Karpas-422 (cell line): ENCODE measurements around the gene ZNF234. TPM values are rescaled to one million over a fixed set of nuclear protein-coding genes. Genes with fewer than 3 reads are reported as not detected.
A peak's percentile ranks its signal among the peaks of the same experiment; 100 is the strongest.
"Not testable (repeated sequence)": the region's sequence is repeated elsewhere in the genome, so short reads cannot be mapped to it uniquely, and the experiment has no call there.

Experiments
- DNase-seq: peaks from one replicate; pipeline ENCODE4 v3.0.0-alpha.2; 2015
- H2AFZ ChIP-seq: fragments of 200-600 bp; sonication (generic); 2 replicates; pipeline ENCODE4 v1.6.1; 2014; ENCODE audit warnings: antibody characterized with exemption, low read length, mixed read lengths
- H3K27ac ChIP-seq: fragments of 200-600 bp; sonication (generic); 2 replicates; pipeline ENCODE4 v1.5.1; 2014; ENCODE audit warnings: mild to moderate bottlenecking, low read length, moderate library complexity
- H3K27me3 ChIP-seq: fragments of 200-600 bp; sonication (generic); 2 replicates; pipeline ENCODE4 v1.6.1; 2014; ENCODE audit warnings: low read length, mixed read lengths
- H3K36me3 ChIP-seq: fragments of 200-600 bp; sonication (generic); 2 replicates; pipeline ENCODE4 v1.6.1; 2014; ENCODE audit warnings: low read length, mixed read lengths; ENCODE audit not compliant: insufficient read depth
- H3K4me1 ChIP-seq: fragments of 200-600 bp; sonication (generic); 2 replicates; pipeline ENCODE4 v1.6.1; 2014; ENCODE audit warnings: mild to moderate bottlenecking, low read length, mixed read lengths
- H3K4me2 ChIP-seq: fragments of 200-600 bp; sonication (generic); 2 replicates; pipeline ENCODE4 v1.6.1; 2014; ENCODE audit warnings: low read length, low read depth, mild to moderate bottlenecking; ENCODE audit not compliant: poor library complexity, severe bottlenecking
- H3K4me3 ChIP-seq: fragments of 200-600 bp; sonication (generic); 2 replicates; pipeline ENCODE4 v1.5.1; 2014; ENCODE audit warnings: mild to moderate bottlenecking, antibody characterized with exemption, low read length, mixed read lengths
- H3K79me2 ChIP-seq: fragments of 200-600 bp; sonication (generic); 2 replicates; pipeline ENCODE4 v1.6.1; 2014; ENCODE audit warnings: mild to moderate bottlenecking, low read length, mixed read lengths
- H3K9ac ChIP-seq: fragments of 200-600 bp; sonication (generic); 2 replicates; pipeline ENCODE4 v1.6.0; 2014; ENCODE audit warnings: low read length
- H3K9me2 ChIP-seq: fragments of 200-600 bp; sonication (generic), shearing (Covaris generic); replicated peaks from 2 replicates; pipeline ENCODE4 v1.6.0; 2014; ENCODE audit warnings: mild to moderate bottlenecking, low read length, moderate library complexity; ENCODE audit not compliant: insufficient read depth
- H3K9me3 ChIP-seq: fragments of 300-700, 200-600 bp; sonication (generic); 2 replicates; pipeline ENCODE4 v1.6.1; 2014; ENCODE audit warnings: low read length, mixed read lengths
- H4K20me1 ChIP-seq: fragments of 200-600 bp; sonication (generic); 2 replicates; pipeline ENCODE4 v1.6.1; 2014; ENCODE audit warnings: mild to moderate bottlenecking, antibody characterized with exemption, low read length, low read depth; ENCODE audit not compliant: insufficient read depth
- total RNA-seq: library from RNA; depleted of rRNA; stranded (reverse); fragments of >200 nt; shearing (Covaris generic); gene quantifications from 2 replicates; pipeline ENCODE4 v1.2.3, GENCODE V29; 2014; ENCODE audit warnings: low replicate concordance

Gene ZNF234
- total RNA-seq, 1 experiment from 2014 or later: 3.0 TPM

DNA sequence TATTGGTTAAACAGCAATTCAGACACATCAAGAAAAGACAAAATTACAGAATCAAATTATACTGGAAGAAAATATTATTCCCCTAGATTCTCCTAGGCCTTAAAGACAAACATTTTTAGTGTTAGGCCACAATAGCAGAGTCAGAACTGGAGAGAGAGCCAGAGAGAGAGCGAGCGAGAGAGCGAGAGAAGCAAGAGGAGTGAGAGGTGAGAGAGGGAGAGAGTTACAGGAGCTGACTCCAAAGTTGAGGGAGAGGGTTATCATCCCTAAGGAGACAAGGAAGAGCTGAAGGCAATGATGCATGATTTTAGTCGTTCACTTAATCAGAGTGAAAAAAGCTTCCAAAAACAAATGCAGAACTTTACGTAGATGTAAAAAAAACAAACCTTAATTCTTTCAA is 50.8 kb downstream of the ZNF234 start:
- no peaks in the 10 kb centered on the region for H3K27me3 ChIP-seq
- no peaks in the 10 kb centered on the region for H3K4me1 ChIP-seq
- no peaks in the 10 kb centered on the region for H3K36me3 ChIP-seq
- no peak overlapping the region for H3K4me2 ChIP-seq
- no peak overlapping the region for H2AFZ ChIP-seq
- no peaks in the 10 kb centered on the region for H3K79me2 ChIP-seq
- no peak for DNase-seq
- H3K9ac ChIP-seq: no peak overlapping the region
- H3K4me3 ChIP-seq: no peak overlapping the region
- H4K20me1 ChIP-seq: no peaks in the 10 kb centered on the region
- H3K9me3 ChIP-seq: 0 out of 2 replicates have a peak, but pooled peaks cover 3% of the 10 kb centered on the region
- no peaks in the 10 kb centered on the region for H3K9me2 ChIP-seq
- no peak overlapping the region for H3K27ac ChIP-seq

DNA sequence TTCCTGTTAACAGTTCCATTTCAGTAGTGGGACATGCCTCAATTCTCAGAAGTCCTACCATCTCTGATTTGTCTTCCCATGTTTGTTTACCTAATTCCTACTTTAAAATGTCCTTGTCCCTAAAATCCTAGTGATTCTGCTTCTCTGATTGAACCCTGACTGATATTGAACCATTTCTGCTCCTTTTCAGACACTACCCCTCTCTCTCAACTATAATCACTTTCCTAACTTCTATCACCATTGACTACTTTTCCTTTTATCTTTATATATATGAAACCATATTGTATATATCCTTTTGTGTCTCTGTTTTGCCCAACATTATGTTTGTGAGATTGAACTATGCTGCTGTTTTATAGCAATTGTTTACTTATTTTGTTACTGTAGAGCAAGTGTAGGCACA is 55.4 kb downstream of the ZNF234 start:
- Histone ChIP-seq H3K36me3 (no peaks in the 10 kb centered on the region), H3K27ac (no peak overlapping the region), H3K27me3 (no peaks in the 10 kb centered on the region), H3K9ac (no peak overlapping the region), H3K4me1 (no peaks in the 10 kb centered on the region), H2AFZ (no peak overlapping the region), H3K4me3 (no peak overlapping the region), H4K20me1 (no peaks in the 10 kb centered on the region), H3K9me2 (no peaks in the 10 kb centered on the region), H3K4me2 (no peak overlapping the region), H3K9me3 (peaks cover 3% of the 10 kb centered on the region; the same call in 1 of the 2 replicates), H3K79me2 (no peaks in the 10 kb centered on the region)
- no peak for DNase-seq

- DNase-seq: no peak
- peaks cover 4% of the 10 kb centered on the region; the same call in 1 of the 2 replicates for H3K9me3 ChIP-seq
- no peaks in the 10 kb centered on the region for H3K9me2 ChIP-seq
- H3K4me1 ChIP-seq: no peaks in the 10 kb centered on the region
- H3K36me3 ChIP-seq: no peaks in the 10 kb centered on the region
- no peak overlapping the region for H2AFZ ChIP-seq
- H3K27me3 ChIP-seq: no peaks in the 10 kb centered on the region
- H3K9ac ChIP-seq: no peak overlapping the region
- H3K27ac ChIP-seq: no peak overlapping the region
- H3K4me3 ChIP-seq: no peak overlapping the region
- no peaks in the 10 kb centered on the region for H4K20me1 ChIP-seq
- H3K79me2 ChIP-seq: no peaks in the 10 kb centered on the region
- no peak overlapping the region for H3K4me2 ChIP-seq
Measured at GRCh38 chr19:44202470-44202869, 61.1 kb downstream of the ZNF234 start.

GRCh38 chr19:44202974-44203373 is 61.6 kb downstream of the ZNF234 start:
- no peak overlapping the region for H3K4me3 ChIP-seq
- H3K9me2 ChIP-seq: no peaks in the 10 kb centered on the region
- DNase-seq: no peak
- H3K9me3 ChIP-seq: peaks cover 4% of the 10 kb centered on the region; the same call in 1 of the 2 replicates
- no peak overlapping the region for H2AFZ ChIP-seq
- H3K79me2 ChIP-seq: no peaks in the 10 kb centered on the region
- no peaks in the 10 kb centered on the region for H4K20me1 ChIP-seq
- no peaks in the 10 kb centered on the region for H3K27me3 ChIP-seq
- no peaks in the 10 kb centered on the region for H3K4me1 ChIP-seq
- no peak overlapping the region for H3K9ac ChIP-seq
- H3K27ac ChIP-seq: no peak overlapping the region
- no peaks in the 10 kb centered on the region for H3K36me3 ChIP-seq
- no peak overlapping the region for H3K4me2 ChIP-seq

GRCh38 chr19:44203877-44204276 is 62.5 kb downstream of the ZNF234 start:
- not testable (repeated sequence) for H3K27ac ChIP-seq, H3K4me1 ChIP-seq, H3K4me3 ChIP-seq, H3K9me2 ChIP-seq, H4K20me1 ChIP-seq, H3K9ac ChIP-seq, H3K79me2 ChIP-seq, DNase-seq, H3K4me2 ChIP-seq, H3K36me3 ChIP-seq, H2AFZ ChIP-seq, H3K9me3 ChIP-seq, H3K27me3 ChIP-seq

DNA sequence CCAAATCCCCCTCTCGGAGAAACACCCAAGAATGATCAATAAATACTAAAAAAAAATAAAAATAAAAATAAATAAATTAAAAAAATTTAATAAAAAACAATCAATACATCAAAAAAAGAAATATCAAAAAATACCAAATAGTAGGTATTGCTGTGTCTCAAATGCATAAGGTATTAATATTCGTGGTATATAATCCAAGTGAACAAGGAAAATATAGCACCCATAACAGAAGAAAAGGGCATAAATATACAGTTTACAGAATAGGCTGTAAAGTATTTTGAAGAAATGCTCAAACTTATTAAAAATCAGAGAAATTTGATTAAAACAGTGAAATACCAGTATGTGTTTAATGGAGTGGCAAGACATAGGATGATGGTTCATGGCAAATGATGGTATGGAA is 63.4 kb downstream of the ZNF234 start:
- Histone ChIP-seq H3K9me2 (no peaks in the 10 kb centered on the region), H3K4me1 (no peaks in the 10 kb centered on the region), H3K27me3 (no peaks in the 10 kb centered on the region), H3K27ac (no peak overlapping the region), H3K36me3 (no peaks in the 10 kb centered on the region), H4K20me1 (no peaks in the 10 kb centered on the region), H3K9ac (no peak overlapping the region), H3K9me3 (peaks cover 4% of the 10 kb centered on the region; the same call in 1 of the 2 replicates), H2AFZ (no peak overlapping the region), H3K4me3 (no peak overlapping the region), H3K4me2 (no peak overlapping the region), H3K79me2 (no peaks in the 10 kb centered on the region)
- no peak for DNase-seq

DNA sequence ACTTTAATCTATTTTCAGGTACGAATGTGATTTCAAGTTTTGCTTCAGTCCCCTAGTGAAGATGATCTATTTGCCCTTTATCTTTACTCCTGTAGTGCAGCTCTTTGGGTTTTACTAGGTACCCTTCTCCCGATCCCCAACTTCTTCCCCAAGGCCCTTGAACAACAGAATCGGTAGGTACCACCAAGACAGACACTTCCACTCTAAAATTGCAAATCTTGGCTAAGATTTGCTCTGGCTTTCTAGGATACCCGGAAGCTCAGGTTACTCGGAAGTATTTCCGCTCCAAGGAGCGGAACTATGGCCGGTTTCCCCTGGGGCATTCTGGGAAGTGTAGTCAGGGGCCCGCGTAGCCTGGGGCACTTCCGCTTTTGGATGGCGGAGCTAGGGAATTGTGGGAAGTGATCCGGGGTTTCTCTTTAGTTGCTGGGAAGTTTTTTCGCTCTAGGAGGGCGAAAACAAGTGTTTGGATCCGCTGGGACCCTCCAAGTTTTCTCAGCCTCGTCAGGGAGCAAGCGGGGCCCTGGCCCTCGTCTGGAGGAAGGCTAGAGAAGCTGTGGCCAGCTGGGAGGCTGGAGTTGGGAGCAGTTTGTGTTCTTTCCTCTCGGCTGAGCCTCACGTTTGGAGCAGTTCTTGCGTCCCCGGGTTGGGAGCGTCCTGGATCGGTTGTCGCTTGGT is 65.9 kb downstream of the ZNF234 start:
- peak overlapping the region; percentile 74 for H3K9ac ChIP-seq
- DNase-seq: peak; percentile 93
- H3K4me3 ChIP-seq: peak overlapping the region; percentile 72
- H3K27ac ChIP-seq: no peak overlapping the region
- H3K4me2 ChIP-seq: peak overlapping the region; percentile 61
- H2AFZ ChIP-seq: peak overlapping the region; percentile 63; the same call in 1 of the 2 replicates
- peaks cover 4% of the 10 kb centered on the region; the same call in 1 of the 2 replicates for H3K9me3 ChIP-seq
- H3K9me2 ChIP-seq: no peaks in the 10 kb centered on the region
- H4K20me1 ChIP-seq: no peaks in the 10 kb centered on the region
- no peaks in the 10 kb centered on the region for H3K27me3 ChIP-seq
- H3K36me3 ChIP-seq: no peaks in the 10 kb centered on the region
- H3K79me2 ChIP-seq: no peaks in the 10 kb centered on the region
- no peaks in the 10 kb centered on the region for H3K4me1 ChIP-seq
